ENCODE data around the gene ERC1.

The ERC1 gene

DNA sequence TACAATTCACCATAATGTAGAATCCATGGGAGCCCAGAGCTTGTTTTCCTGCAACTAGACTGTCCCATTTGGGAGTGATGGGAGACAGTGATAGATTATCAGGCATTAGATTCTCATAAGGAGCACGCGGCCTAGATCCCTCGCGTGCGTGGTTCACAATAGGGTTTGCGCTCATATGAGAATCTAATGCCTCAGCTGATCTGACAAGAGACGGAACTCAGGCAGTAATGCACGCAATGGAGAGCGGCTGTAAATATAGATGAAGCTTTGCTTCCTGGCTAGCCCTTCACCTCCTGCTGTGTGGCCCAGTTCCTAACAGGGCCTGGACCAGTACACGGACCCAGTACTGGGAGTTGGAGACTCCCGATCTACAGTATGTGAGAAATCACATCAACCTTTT lies 476.7 kb downstream of the ERC1 start:
- no peak for DNase-seq (ENCODE audit: extremely low read depth in 1 of 2, low read depth in 1 of 2)

- DNase-seq (ENCODE audit: extremely low read depth in 1 of 2, low read depth in 1 of 2), result no peak
These were observed 478.0 kb downstream of the ERC1 start for GRCh38 chr12:1469070-1469469.

GRCh38 chr12:1470051-1470450 lies 479.0 kb downstream of the ERC1 start:
- no peak for DNase-seq (ENCODE audit: extremely low read depth in 1 of 2, low read depth in 1 of 2)

- no peak for DNase-seq (ENCODE audit: extremely low read depth in 1 of 2, low read depth in 1 of 2)
These were observed 480.2 kb downstream of the ERC1 start for GRCh38 chr12:1471224-1471623.

DNA sequence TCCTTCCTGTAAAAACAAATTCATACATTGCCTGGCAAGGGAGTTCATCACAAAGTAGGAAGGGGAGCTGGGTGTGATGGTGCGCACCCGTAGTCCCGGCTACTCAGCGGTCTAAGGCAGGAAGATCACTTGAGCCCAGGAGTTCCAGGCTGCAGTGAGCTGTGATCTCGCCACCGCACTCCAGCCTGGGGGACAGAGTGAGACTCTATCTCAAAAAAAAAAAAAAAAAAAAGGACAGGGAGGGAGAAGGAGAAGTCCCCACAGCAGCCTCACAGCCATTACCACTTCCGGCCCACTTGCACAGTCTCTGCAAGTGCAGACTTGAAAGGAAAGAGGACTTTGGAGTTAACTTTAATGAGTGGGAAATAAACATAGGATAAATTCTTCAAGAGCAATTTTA lies 482.4 kb downstream of the ERC1 start:
- DNase-seq (ENCODE audit: extremely low read depth in 1 of 2, low read depth in 1 of 2), result no peak

DNA sequence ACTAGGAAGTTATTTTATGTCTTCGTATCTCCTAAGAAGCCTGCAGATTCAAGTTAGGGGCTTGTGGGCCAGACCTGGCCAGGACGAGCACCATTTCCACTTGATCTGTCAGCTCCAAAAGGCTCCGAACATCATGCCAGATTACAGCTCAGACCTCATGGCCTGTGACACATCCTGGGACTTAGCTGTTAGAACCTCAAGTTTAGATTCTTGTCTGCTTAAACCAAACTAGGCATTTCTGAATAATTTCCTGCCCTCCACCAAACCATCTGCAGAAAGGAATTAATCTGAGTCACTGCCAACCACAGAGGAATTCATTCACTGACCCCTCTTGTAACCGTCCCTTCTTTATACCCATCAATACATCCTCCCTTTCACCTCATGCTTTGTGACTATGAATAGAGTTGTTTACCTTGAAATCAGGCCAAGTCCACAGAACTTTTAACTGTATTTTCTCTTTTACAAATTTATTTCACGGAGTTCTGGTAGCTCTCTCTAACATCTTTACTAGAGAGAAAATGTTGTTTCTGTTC lies 483.1 kb downstream of the ERC1 start:
- no peak for DNase-seq (ENCODE audit: extremely low read depth in 1 of 2, low read depth in 1 of 2)

GRCh38 chr12:1474574-1475153 lies 483.6 kb downstream of the ERC1 start:
- no peak for DNase-seq (ENCODE audit: extremely low read depth in 1 of 2, low read depth in 1 of 2)

- DNase-seq (ENCODE audit: extremely low read depth in 1 of 2, low read depth in 1 of 2), result no peak
These were observed 488.6 kb downstream of the ERC1 start for GRCh38 chr12:1479645-1480044.

GRCh38 chr12:1481326-1481725 lies 490.3 kb downstream of the ERC1 start:
- DNase-seq (ENCODE audit: extremely low read depth in 1 of 2, low read depth in 1 of 2), result no peak

- DNase-seq (ENCODE audit: extremely low read depth in 1 of 2, low read depth in 1 of 2), result no peak
These were observed 490.9 kb downstream of the ERC1 start for GRCh38 chr12:1481906-1482305.

- no peak for DNase-seq (ENCODE audit: extremely low read depth in 1 of 2, low read depth in 1 of 2)
These were observed 497.9 kb downstream of the ERC1 start for GRCh38 chr12:1488908-1489381.

GRCh38 chr12:1491983-1492697 lies 501.1 kb downstream of the ERC1 start:
- DNase-seq (ENCODE audit: extremely low read depth in 1 of 2, low read depth in 1 of 2), result no peak

DNA sequence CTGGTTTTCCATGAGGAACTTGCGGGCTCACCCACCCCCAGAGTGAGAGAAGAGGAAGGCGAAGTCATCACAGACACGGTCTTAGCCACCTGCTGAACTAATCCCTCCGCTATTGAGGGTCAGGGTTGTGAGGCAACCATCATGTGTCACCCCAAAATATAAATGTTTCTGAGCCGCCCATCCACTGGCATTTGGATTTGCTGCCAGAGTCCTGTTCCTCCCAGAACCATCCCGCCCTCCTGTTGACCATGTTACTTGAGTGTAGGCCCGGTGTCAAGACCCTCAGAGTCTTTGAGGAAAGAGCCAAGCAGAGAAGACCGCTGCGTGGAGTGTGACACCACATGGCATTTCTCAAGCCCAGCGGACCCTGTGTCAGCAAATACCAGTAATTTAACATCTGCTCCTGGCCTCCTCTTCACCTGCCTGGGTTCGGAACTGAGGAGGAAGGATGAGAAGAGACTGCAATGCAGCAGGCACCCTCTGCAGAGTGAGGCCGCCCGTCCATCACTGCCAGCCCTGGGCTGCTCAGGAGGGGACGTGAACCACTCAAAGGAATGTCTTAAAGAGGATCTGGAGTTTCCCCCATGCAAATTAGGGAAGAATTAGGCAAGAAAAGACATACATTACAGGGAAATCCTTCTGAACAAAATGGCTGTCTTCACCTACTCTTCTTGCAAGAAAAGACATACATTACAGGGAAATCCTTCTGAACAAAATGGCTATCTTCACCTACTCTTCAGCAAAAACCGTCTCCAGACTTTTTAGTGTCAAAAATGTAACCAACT lies 502.9 kb downstream of the ERC1 start:
- no peak for DNase-seq (ENCODE audit: extremely low read depth in 1 of 2, low read depth in 1 of 2)

DNA sequence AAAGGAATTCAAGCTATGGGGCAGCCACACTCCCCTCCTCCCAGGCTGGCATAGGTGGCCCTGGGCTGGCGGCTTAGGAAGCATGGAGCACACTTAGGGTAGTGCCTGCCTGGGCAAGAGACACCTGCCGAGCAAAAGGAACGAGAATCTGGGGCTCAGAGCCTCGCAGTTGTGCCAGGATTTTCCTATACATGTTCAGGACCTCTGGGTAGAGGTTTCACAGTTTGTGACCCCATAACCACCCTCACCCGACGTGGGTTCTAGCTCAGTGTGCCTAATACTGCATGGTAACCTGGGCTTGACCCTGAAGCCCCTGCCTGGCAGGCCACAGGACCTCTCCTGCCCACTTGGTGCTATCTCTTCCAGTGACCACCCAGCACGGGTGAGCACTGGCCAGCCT lies 503.8 kb downstream of the ERC1 start:
- DNase-seq (ENCODE audit: extremely low read depth in 1 of 2, low read depth in 1 of 2), result no peak

GRCh38 chr12:1496162-1496900 lies 505.3 kb downstream of the ERC1 start:
- no peak for DNase-seq (ENCODE audit: extremely low read depth in 1 of 2, low read depth in 1 of 2)

GRCh38 chr12:1497161-1497560 lies 506.1 kb downstream of the ERC1 start:
- no peak for DNase-seq (ENCODE audit: extremely low read depth in 1 of 2, low read depth in 1 of 2)

DNA sequence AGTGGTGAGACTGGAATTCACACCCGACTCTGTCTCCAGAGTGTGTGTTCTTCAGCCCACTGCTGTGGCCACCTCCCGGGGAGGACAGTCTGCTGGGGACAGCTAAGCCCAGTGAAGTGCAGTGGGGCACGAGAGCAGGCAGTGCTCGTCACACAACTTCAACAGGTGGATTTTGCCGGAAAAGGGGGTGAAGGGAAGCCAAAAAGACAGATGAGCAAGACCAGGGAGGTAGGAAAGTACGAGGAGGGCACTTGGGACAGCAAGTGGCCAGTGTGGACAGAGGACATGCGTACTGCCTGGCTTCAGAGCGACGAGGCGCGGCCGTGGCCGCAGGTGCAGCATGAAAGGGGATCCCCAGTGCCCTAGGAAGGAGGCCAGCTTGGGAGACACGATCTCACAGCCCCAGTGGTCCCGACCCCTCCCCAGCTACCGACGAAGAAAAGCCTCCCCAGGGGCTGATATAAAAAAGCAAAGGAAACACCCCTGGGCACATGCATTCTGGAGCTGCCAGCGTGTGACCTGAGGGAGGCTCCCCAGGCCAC lies 507.2 kb downstream of the ERC1 start:
- no peak for DNase-seq (ENCODE audit: extremely low read depth in 1 of 2, low read depth in 1 of 2)

DNA sequence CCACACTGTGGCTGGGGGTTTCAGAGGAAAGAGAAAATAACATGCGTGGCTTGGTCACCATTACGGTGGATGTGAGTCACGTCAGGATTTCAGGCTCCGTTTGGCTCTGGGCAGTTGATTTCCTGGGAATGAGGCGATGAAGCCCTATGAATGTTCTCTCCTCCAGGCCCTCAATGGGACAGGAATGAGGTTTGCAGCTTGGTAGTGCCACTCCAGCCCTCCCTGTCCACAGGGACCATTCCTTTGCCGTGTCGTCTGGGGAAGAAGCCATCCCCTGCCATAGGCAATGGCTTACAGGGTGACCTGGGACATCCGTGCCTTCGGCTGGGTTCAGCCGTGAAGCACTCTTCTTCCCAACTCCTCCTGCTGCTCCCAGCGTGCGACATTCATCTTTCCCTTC lies 508.3 kb downstream of the ERC1 start:
- DNase-seq (ENCODE audit: extremely low read depth in 1 of 2, low read depth in 1 of 2), result no peak

GRCh38 chr12:1500095-1500801 lies 509.2 kb downstream of the ERC1 start:
- DNase-seq (ENCODE audit: extremely low read depth in 1 of 2, low read depth in 1 of 2), result no peak

- DNase-seq (ENCODE audit: extremely low read depth in 1 of 2, low read depth in 1 of 2), result no peak
These were observed 510.0 kb downstream of the ERC1 start for GRCh38 chr12:1501001-1501400.

All from activated CD8-positive, alpha-beta memory T cell treated with anti-CD3 and anti-CD28 coated beads for 1 hour (primary cell).